ENCODE measurements around the gene LYRM1.

Gene LYRM1

DNA sequence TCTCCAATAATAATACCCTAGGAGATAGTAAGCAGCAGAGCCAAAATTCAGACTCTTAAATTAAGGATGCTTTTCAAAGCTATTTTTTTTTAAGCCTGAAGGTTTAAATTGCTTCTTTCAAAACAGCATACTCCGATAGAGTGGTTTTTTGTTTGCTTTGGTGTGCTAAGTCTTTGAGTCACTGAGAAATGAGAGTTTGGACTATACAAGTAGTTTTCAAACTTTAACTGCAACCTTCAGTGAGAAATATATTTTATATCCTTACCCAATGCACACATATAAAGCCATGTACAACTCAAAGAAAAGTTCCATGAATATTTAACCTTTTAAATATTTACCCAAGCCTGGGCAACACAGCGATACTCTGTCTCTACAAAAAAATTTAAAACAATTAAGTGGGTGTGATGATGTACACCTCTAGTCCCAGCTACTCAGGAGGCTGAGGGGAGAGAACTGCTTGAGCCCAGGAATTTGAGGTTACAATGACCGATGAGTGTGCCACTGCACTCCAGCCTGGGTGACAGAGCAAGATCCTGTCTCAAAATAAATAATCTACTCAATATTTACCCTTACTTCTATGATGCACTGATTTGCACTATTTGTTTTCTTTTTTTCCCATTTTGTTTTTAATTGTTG, 19.6 kb upstream of the LYRM1 start:
- TF ChIP-seq, protein P1, sequence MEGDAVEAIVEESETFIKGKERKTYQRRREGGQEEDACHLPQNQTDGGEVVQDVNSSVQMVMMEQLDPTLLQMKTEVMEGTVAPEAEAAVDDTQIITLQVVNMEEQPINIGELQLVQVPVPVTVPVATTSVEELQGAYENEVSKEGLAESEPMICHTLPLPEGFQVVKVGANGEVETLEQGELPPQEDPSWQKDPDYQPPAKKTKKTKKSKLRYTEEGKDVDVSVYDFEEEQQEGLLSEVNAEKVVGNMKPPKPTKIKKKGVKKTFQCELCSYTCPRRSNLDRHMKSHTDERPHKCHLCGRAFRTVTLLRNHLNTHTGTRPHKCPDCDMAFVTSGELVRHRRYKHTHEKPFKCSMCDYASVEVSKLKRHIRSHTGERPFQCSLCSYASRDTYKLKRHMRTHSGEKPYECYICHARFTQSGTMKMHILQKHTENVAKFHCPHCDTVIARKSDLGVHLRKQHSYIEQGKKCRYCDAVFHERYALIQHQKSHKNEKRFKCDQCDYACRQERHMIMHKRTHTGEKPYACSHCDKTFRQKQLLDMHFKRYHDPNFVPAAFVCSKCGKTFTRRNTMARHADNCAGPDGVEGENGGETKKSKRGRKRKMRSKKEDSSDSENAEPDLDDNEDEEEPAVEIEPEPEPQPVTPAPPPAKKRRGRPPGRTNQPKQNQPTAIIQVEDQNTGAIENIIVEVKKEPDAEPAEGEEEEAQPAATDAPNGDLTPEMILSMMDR (IDR thresholded peaks at IDR 0.05; ENCODE audit: insufficient read depth, missing control alignments): no peak
- DNase-seq (ENCODE audit: insufficient read length, low spot score) (no peak), FAIRE-seq (no peak)

DNA sequence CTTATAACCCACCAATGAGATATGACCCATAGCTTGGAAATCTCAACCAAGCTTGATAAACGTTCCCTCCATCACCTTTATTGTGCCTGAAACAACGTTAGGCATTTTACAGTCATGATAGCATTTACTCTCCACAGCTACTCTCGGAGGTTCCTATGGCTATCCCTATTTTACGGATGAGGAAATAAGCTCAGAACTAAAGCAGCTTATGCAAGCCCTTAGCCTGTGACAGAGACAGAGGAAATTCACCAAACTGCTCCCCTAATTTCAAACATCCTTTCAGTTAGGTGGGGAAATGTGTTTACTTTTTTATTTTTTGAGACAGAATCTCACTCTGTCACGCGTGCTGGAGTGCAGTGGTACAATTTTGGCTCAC, 19.1 kb upstream of the LYRM1 start:
- FAIRE-seq: no peak
- no peak for DNase-seq (ENCODE audit: insufficient read length, low spot score)
- TF ChIP-seq, protein P1 (IDR thresholded peaks at IDR 0.05; ENCODE audit: insufficient read depth, missing control alignments): no peak

DNA sequence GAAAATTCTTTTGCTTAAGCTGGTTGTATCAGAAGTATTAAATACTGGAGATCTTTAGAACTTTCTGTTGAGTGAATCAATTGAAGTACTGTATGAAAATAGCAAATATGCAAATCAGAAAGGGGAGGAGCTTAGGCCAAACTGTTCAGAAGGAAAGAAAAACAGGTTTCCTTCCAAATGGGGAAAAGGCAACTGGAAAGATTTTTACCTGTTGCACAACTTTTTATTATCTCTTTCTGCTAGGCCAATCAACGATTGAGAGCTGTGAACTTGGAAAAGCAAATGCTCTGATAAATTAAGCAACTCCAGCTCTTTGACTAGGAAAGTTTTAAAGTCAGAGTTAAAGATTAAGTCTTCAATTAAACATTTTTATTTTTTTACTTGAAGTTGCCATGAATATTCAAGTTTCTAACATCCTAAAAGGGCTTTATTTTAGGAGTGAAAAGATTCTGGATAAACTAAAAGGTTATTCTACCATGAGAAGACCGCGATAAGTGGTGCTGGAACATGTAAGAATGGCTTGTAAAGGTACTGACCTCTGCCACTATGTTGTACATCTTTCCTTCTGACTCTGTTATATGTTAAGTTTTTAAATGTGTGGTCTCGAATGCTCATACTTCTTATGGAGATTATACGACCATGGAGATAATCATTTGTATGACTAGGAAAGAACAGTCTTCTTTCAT, 16.9 kb upstream of the LYRM1 start:
- TF ChIP-seq, protein P1 (IDR thresholded peaks at IDR 0.05; ENCODE audit: insufficient read depth, missing control alignments): no peak
- FAIRE-seq (no peak), DNase-seq (ENCODE audit: insufficient read length, low spot score) (no peak)

DNA sequence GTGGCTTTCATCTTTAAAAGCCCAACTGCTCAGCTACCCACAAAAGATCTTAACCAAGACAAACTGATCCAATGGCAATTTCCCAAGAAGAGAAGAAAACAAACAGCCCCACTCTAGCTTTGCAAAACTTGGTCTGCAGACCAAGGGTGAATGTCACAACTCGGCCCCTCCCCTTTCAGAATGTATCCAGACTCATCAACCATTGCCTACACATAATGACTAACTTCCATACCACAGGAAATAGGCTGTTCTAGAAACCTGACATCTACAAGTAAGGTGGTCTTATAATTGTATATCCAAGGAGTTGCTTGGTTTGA, 16.4 kb upstream of the LYRM1 start:
- TF ChIP-seq, protein P1 (IDR thresholded peaks at IDR 0.05; ENCODE audit: insufficient read depth, missing control alignments): no peak
- FAIRE-seq (no peak), DNase-seq (ENCODE audit: insufficient read length, low spot score) (no peak)

DNA sequence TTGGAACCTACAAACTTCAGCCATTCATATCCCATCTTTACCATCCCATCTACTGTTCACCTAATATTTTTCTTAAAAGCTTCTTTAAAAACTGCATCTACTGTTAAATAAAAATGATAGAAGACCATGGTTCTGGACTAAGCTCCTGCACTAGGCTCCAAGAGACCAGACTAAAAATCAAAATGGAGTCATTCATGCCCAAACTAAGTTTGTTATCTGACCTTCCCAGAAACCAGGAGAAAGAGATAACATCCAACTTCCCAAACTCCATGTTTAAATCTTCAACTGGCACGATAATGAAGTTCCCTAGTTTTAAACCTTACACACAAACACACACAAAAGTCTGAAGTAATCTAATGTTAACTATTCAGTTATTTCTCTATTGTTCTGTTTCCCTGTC, 14.3 kb upstream of the LYRM1 start:
- no peak for DNase-seq (ENCODE audit: insufficient read length, low spot score)
- TF ChIP-seq, protein P1 (IDR thresholded peaks at IDR 0.05; ENCODE audit: insufficient read depth, missing control alignments): no peak
- no peak for FAIRE-seq

DNA sequence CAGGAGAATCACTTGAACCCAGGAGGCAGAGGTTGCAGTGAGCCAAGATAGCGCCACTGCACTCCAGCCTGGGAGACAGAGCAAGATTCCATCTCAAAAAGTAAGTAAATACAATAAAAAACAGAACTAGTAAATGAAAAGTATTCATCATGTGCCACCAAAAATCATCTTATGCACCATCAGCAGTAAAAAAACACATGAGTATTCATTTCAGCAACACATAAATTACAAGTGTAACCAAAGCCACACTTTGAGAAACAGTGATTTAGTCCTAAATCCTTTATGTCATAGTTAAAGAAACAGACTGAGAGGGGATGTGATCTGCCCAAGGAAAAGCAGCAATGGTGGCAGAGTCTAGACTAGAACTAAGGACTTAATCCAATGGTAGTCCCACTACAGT, 13.4 kb upstream of the LYRM1 start:
- TF ChIP-seq, protein P1 (IDR thresholded peaks at IDR 0.05; ENCODE audit: insufficient read depth, missing control alignments): no peak
- no peak for FAIRE-seq
- DNase-seq (ENCODE audit: insufficient read length, low spot score): no peak

DNA sequence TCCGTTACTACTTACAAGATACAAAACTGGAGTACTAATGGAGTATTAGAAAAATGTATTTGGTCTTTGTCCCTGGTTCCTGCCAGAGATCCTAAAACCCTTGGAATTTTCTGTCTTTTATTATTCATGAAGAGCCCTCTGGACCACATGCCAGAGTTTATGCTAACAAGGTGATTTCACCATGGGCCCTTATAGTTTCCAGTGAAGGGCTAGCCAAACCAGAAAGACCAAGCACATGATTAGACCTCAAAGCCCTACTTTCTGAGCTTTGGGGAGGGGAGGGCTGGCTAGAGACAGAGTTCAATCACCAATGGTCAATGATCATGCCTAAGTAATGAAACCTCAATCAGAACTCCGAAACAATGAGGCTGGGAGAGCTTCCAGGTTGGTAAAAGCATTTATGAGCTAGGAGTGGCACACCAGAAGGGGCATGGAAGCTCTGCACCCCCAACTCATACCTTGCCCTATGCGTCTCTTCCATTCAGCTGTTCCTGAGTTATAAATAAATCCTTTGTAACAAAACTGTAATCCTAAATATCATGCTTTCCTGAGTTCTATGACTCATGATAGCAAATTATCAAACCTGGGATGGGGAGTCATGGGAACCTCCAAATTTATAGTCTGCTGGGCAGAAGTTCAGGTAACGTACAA, 10.8 kb upstream of the LYRM1 start:
- TF ChIP-seq, protein P1 (IDR thresholded peaks at IDR 0.05; ENCODE audit: insufficient read depth, missing control alignments): no peak
- DNase-seq (ENCODE audit: insufficient read length, low spot score): no peak
- FAIRE-seq: no peak
